SK-N-SH (cell line): ENCODE data around the gene MINK1. TPM values are rescaled to one million over a fixed set of nuclear protein-coding genes. Genes with fewer than 3 reads are reported as not detected.
A peak's percentile ranks its signal among the peaks of the same experiment; 100 is the strongest.

Experiments
- CTCF ChIA-PET: fragments of 300-600, 350-600 bp; formaldehyde crosslinking; extraction: SDS; loops from one replicate; lab custom pipeline; 2021; lab: Yijun Ruan, JAX
- POLR2A ChIA-PET: fragments of 350-600 bp; sonication (Branson Sonifier 250); formaldehyde crosslinking; extraction: SDS; loops from one replicate; lab custom pipeline; 2020; ENCODE audit warnings: antibody characterized with exemption, inconsistent platforms; lab: Yijun Ruan, JAX
- DNase-seq: peaks from one replicate; pipeline ENCODE4 v3.0.0; 2012
- H2AFZ ChIP-seq: fragments of 200-600 bp; sonication (generic); 2 replicates; pipeline ENCODE4 v1.8.1; 2016; ENCODE audit warnings: antibody characterized with exemption, mild to moderate bottlenecking, low read depth
- H3F3A ChIP-seq: fragments of 200-600 bp; sonication (generic); replicated peaks from 2 replicates; pipeline ENCODE3; 2016; ENCODE audit warnings: antibody characterized with exemption, mild to moderate bottlenecking; ENCODE audit not compliant: insufficient read depth
- H3K27ac ChIP-seq, 2 experiments: fragments of 200-500 bp in 1 of 2; fragments of 200-600 bp in 1 of 2; sonication (Bioruptor generic) in 1 of 2; sonication (generic), shearing (Covaris generic) in 1 of 2; 2 replicates each; pipeline versions ENCODE4 v1.5.1 to v1.6.1; 2014 to 2016; ENCODE audit warnings: low read depth in 2 of 2, inconsistent platforms in 1 of 2, low read length in 1 of 2, mild to moderate bottlenecking in 1 of 2, mixed read lengths in 1 of 2
- H3K27me3 ChIP-seq: fragments of 200-600 bp; sonication (generic), shearing (Covaris generic); 2 replicates; pipeline ENCODE4 v1.6.1; 2016; ENCODE audit warnings: mixed run types; ENCODE audit not compliant: insufficient read depth
- H3K36me3 ChIP-seq, 2 experiments: fragments of 200-500 bp in 1 of 2; fragments of 200-600 bp in 1 of 2; sonication (Bioruptor generic) in 1 of 2; sonication (generic) in 1 of 2; replicated peaks in 1 of 2; 2 replicates each; pipeline versions ENCODE3 to v1.5.1; 2014 to 2016; ENCODE audit warnings: low read length in 1 of 2, mild to moderate bottlenecking in 1 of 2; ENCODE audit not compliant: insufficient read depth in 2 of 2, control insufficient read depth in 1 of 2
- H3K4me1 ChIP-seq, 2 experiments: fragments of 200-500 bp in 1 of 2; fragments of 200-600 bp in 1 of 2; sonication (Bioruptor generic) in 1 of 2; sonication (generic), shearing (Covaris generic) in 1 of 2; 2 replicates each; pipeline versions ENCODE4 v1.5.1 to v1.6.1; 2014 to 2016; ENCODE audit warnings: low read depth in 1 of 2, low read length in 1 of 2, mixed run types in 1 of 2; ENCODE audit not compliant: insufficient read depth in 2 of 2, control insufficient read depth in 1 of 2
- H3K4me2 ChIP-seq: fragments of 200-600 bp; sonication (generic), shearing (Covaris generic); 2 replicates; pipeline ENCODE4 v1.6.1; 2017; ENCODE audit warnings: mixed run types
- H3K4me3 ChIP-seq, 2 experiments: fragments of 200-500 bp in 1 of 2; fragments of 200-600 bp in 1 of 2; sonication (Bioruptor generic) in 1 of 2; sonication (generic), shearing (Covaris generic) in 1 of 2; 2 replicates each; pipeline versions ENCODE4 v1.5.1 to v1.8.1; 2014 to 2016; ENCODE audit warnings: low read depth in 2 of 2, inconsistent platforms in 1 of 2, low read length in 1 of 2, mild to moderate bottlenecking in 1 of 2, mixed read lengths in 1 of 2, moderate library complexity in 1 of 2
- H3K79me2 ChIP-seq: fragments of 200-600 bp; sonication (generic); 2 replicates; pipeline ENCODE4 v1.8.1; 2017; ENCODE audit warnings: mild to moderate bottlenecking; ENCODE audit not compliant: insufficient read depth
- H3K9ac ChIP-seq: fragments of 200-600 bp; sonication (generic); 2 replicates; pipeline ENCODE4 v1.6.1; 2017; ENCODE audit warnings: mixed run types
- H3K9me2 ChIP-seq: fragments of 200-600 bp; sonication (generic); 2 replicates; pipeline ENCODE4 v1.6.1; 2017; ENCODE audit warnings: mixed run types
- H3K9me3 ChIP-seq: fragments of 200-600 bp; sonication (generic); 2 replicates; pipeline ENCODE4 v1.6.1; 2017; ENCODE audit warnings: mixed run types, mild to moderate bottlenecking, moderate library complexity
- H4K20me1 ChIP-seq: fragments of 200-600 bp; sonication (generic); 2 replicates; pipeline ENCODE4 v1.6.1; 2017; ENCODE audit warnings: mild to moderate bottlenecking, mixed run types; ENCODE audit not compliant: insufficient read depth
- CHD2 ChIP-seq: fragments of 150-350 bp; IDR thresholded peaks from 2 replicates; pipeline ENCODE4 v1.6.1; 2018; ENCODE audit warnings: low read length; ENCODE audit not compliant: partially characterized antibody
- ELF1 ChIP-seq: IDR thresholded peaks from 2 replicates; pipeline ENCODE4 v1.4.0; 2012
- EP300 ChIP-seq, 2 experiments: IDR thresholded peaks; 2 replicates each; pipeline versions ENCODE4 v1.4.0 to v1.6.1; 2012; ENCODE audit warnings: borderline replicate concordance in 1 of 2, low read depth in 1 of 2, low read length in 1 of 2
- EZH2phosphoT487 ChIP-seq: fragments of 200-600 bp; sonication (generic); IDR thresholded peaks from 2 replicates; pipeline ENCODE4 v1.6.1; 2017; ENCODE audit warnings: low read depth, mixed run types, mild to moderate bottlenecking, antibody characterized with exemption, moderate library complexity, borderline replicate concordance
- FOSL2 ChIP-seq: IDR thresholded peaks from 2 replicates; pipeline ENCODE4 v1.4.0; 2012; ENCODE audit warnings: low read depth, mild to moderate bottlenecking, moderate library complexity, borderline replicate concordance
- FOXM1 ChIP-seq: IDR thresholded peaks from 2 replicates; pipeline ENCODE4 v1.4.0; 2012; ENCODE audit warnings: low read depth, mild to moderate bottlenecking
- GATA2 ChIP-seq: sonication (generic); formaldehyde crosslinking; IDR thresholded peaks from 2 replicates; pipeline ENCODE4 v1.5.0; 2020; ENCODE audit warnings: mild to moderate bottlenecking, missing genetic modification reagents
- NFIC ChIP-seq: IDR thresholded peaks from 2 replicates; pipeline ENCODE4 v1.4.0; 2012; ENCODE audit warnings: borderline replicate concordance
- RAD21 ChIP-seq: IDR thresholded peaks from 2 replicates; pipeline ENCODE4 v1.6.1; 2012; ENCODE audit warnings: mild to moderate bottlenecking, low read length
- RFX5 ChIP-seq: IDR thresholded peaks from 2 replicates; pipeline ENCODE4 v1.6.1; 2012; ENCODE audit warnings: mild to moderate bottlenecking, improper control_type of control experiment, low read length
- RXRA ChIP-seq: IDR thresholded peaks from 2 replicates; pipeline ENCODE4 v1.4.0; 2012; ENCODE audit warnings: low read depth, mild to moderate bottlenecking, borderline replicate concordance
- SIN3A ChIP-seq: IDR thresholded peaks from 2 replicates; pipeline ENCODE4 v1.6.1; 2012; ENCODE audit warnings: low read depth, mild to moderate bottlenecking, low read length, moderate library complexity, borderline replicate concordance
- TCF12 ChIP-seq: IDR thresholded peaks from 2 replicates; pipeline ENCODE4 v1.4.0; 2012
- TEAD4 ChIP-seq: IDR thresholded peaks from 2 replicates; pipeline ENCODE4 v1.4.0; 2012; ENCODE audit warnings: mild to moderate bottlenecking, borderline replicate concordance; ENCODE audit not compliant: insufficient read depth
- WGBS: methylation state at CpG from one replicate; pipeline ENCODE4 v1.1.6; 2017; ENCODE audit warnings: low lambda C conversion rate; 5-methylcytosine and 5-hydroxymethylcytosine counted together
- polyA plus RNA-seq, 3 experiments: library from polyadenylated mRNA; depleted of rRNA; stranded (reverse); fragments of >200 nt; gene quantifications; 2 replicates each; pipeline ENCODE4 v1.2.3, GENCODE V29; 2012
- TF ChIP-seq, protein P1 (sequence below): IDR thresholded peaks from 2 replicates; pipeline ENCODE4 v1.4.0; 2012; ENCODE audit warnings: low read depth, borderline replicate concordance
- TF ChIP-seq, protein P2 (sequence below): IDR thresholded peaks from 2 replicates; pipeline ENCODE4 v1.6.1; 2012; ENCODE audit warnings: mild to moderate bottlenecking, low read depth, low read length, moderate library complexity
- TF ChIP-seq, protein P3 (sequence below): fragments of 150-350 bp; IDR thresholded peaks from 2 replicates; pipeline ENCODE4 v1.6.1; 2017; ENCODE audit warnings: antibody characterized with exemption, low read length, low read depth, borderline replicate concordance
- TF ChIP-seq, protein P4 (sequence below): IDR thresholded peaks from 2 replicates; pipeline ENCODE4 v1.4.0; 2012; ENCODE audit warnings: low read depth
- TF ChIP-seq, protein P5 (sequence below): fragments of 200-600 bp; sonication (generic); IDR thresholded peaks from 2 replicates; pipeline ENCODE4 v1.6.1; 2017; ENCODE audit warnings: antibody characterized with exemption, mild to moderate bottlenecking, moderate library complexity

The MINK1 gene
- polyA plus RNA-seq, 1 of the 3 experiments (the other 2 are of a cell fraction) = 64.7 TPM

DNA sequence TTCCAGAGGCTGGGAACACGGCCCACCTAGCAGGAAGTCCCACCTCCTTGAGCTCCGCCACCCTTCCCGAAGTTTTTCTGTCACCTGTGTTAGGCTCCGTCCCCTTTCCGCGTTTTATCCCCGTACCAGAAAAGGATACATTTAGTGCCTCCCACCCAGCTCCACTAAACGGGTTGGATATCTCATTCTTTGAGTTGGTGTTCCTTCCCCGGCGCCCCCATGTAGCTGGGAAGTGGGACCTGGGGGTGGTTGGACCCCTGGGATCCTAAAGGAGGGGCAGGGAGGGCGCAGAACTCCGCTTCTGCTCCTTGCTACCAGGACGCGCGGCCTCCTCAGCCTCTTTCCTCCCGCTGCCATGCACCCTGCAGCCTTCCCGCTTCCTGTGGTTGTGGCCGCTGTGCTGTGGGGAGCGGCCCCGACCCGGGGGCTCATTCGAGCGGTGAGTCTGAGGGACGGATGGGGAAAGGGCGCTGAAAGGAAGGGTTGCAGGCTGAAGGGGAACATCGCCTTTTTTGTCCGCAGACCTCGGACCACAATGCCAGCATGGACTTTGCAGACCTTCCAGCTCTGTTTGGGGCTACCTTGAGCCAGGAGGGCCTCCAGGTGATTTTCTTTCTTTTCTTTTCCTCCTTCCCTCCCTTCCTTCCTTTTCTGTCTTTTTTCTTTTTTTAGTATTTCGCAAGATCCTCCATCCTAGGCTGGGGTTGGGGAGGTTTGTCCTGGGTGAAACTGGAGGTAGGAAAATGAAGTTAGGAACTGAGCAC lies 107.6 kb downstream of the MINK1 start (continued):
- TF ChIP-seq, protein P1, sequence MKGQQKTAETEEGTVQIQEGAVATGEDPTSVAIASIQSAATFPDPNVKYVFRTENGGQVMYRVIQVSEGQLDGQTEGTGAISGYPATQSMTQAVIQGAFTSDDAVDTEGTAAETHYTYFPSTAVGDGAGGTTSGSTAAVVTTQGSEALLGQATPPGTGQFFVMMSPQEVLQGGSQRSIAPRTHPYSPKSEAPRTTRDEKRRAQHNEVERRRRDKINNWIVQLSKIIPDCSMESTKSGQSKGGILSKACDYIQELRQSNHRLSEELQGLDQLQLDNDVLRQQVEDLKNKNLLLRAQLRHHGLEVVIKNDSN = no peak
- TF ChIP-seq EP300 (IDR thresholded peaks at IDR 0.05; ENCODE audit: borderline replicate concordance in 1 of 2, low read depth in 1 of 2, low read length in 1 of 2) (no peak), SIN3A (no peak)
- TF ChIP-seq, protein P2, sequence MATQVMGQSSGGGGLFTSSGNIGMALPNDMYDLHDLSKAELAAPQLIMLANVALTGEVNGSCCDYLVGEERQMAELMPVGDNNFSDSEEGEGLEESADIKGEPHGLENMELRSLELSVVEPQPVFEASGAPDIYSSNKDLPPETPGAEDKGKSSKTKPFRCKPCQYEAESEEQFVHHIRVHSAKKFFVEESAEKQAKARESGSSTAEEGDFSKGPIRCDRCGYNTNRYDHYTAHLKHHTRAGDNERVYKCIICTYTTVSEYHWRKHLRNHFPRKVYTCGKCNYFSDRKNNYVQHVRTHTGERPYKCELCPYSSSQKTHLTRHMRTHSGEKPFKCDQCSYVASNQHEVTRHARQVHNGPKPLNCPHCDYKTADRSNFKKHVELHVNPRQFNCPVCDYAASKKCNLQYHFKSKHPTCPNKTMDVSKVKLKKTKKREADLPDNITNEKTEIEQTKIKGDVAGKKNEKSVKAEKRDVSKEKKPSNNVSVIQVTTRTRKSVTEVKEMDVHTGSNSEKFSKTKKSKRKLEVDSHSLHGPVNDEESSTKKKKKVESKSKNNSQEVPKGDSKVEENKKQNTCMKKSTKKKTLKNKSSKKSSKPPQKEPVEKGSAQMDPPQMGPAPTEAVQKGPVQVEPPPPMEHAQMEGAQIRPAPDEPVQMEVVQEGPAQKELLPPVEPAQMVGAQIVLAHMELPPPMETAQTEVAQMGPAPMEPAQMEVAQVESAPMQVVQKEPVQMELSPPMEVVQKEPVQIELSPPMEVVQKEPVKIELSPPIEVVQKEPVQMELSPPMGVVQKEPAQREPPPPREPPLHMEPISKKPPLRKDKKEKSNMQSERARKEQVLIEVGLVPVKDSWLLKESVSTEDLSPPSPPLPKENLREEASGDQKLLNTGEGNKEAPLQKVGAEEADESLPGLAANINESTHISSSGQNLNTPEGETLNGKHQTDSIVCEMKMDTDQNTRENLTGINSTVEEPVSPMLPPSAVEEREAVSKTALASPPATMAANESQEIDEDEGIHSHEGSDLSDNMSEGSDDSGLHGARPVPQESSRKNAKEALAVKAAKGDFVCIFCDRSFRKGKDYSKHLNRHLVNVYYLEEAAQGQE = no peak

GRCh38 chr17:4941319-4941610 lies 108.1 kb downstream of the MINK1 start:
- H3K4me2 ChIP-seq = peak overlapping the region; percentile 97
- H3K9me3 ChIP-seq = no peaks in the 10 kb centered on the region
- H3K27me3 ChIP-seq = no peaks in the 10 kb centered on the region
- peaks cover 75% of the 10 kb centered on the region for H3K79me2 ChIP-seq
- no peaks in the 10 kb centered on the region for H3K9me2 ChIP-seq
- peak overlapping the region; percentile 94 to 98 for H3K27ac ChIP-seq
- TF ChIP-seq, protein P3, sequence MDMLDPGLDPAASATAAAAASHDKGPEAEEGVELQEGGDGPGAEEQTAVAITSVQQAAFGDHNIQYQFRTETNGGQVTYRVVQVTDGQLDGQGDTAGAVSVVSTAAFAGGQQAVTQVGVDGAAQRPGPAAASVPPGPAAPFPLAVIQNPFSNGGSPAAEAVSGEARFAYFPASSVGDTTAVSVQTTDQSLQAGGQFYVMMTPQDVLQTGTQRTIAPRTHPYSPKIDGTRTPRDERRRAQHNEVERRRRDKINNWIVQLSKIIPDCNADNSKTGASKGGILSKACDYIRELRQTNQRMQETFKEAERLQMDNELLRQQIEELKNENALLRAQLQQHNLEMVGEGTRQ = no peak
- TF ChIP-seq RXRA (no peak), NFIC (no peak), FOSL2 (no peak), EZH2phosphoT487 (no peak), CHD2 (no peak), TEAD4 (no peak), RAD21 (no peak), GATA2 (CRISPR knock-in tag) (no peak), RFX5 (no peak), TCF12 (no peak), FOXM1 (no peak), ELF1 (no peak)
- TF ChIP-seq, protein P4, sequence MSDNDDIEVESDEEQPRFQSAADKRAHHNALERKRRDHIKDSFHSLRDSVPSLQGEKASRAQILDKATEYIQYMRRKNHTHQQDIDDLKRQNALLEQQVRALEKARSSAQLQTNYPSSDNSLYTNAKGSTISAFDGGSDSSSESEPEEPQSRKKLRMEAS = no peak
- TF ChIP-seq, protein P5, sequence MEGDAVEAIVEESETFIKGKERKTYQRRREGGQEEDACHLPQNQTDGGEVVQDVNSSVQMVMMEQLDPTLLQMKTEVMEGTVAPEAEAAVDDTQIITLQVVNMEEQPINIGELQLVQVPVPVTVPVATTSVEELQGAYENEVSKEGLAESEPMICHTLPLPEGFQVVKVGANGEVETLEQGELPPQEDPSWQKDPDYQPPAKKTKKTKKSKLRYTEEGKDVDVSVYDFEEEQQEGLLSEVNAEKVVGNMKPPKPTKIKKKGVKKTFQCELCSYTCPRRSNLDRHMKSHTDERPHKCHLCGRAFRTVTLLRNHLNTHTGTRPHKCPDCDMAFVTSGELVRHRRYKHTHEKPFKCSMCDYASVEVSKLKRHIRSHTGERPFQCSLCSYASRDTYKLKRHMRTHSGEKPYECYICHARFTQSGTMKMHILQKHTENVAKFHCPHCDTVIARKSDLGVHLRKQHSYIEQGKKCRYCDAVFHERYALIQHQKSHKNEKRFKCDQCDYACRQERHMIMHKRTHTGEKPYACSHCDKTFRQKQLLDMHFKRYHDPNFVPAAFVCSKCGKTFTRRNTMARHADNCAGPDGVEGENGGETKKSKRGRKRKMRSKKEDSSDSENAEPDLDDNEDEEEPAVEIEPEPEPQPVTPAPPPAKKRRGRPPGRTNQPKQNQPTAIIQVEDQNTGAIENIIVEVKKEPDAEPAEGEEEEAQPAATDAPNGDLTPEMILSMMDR = no peak
- H3K9ac ChIP-seq = peak overlapping the region; percentile 83
- ChIA-PET CTCF (interaction anchor here (1.5 to 3.9 kb wide), 2 partner anchors 32 to 46 kb away, joined by 4 to 29 read pairs; partner anchors contain the start of gene CAMTA2), POLR2A (interaction anchor here (2.0 kb wide), 1 partner anchor 11 kb away, joined by 16 read pairs; the partner anchor contains the start of gene ENO3)
- H4K20me1 ChIP-seq = peaks cover 32% of the 10 kb centered on the region
- peaks cover 55% of the 10 kb centered on the region for H3F3A ChIP-seq
- H3K36me3 ChIP-seq = peaks cover 32 to 46% of the 10 kb centered on the region in 2 experiments
- DNase-seq = no peak
- 25% methylated on average over 4 of the region's 4 CpGs for WGBS
- no peak overlapping the region for H2AFZ ChIP-seq
- H3K4me1 ChIP-seq = peaks cover 23 to 40% of the 10 kb centered on the region in 2 experiments
- peak overlapping the region; percentile 80 to 86 for H3K4me3 ChIP-seq
